HG03575 (cell line): ENCODE data around the gene SSTR5.

Source experiments
- ATAC-seq: cut with Tn5 transposase; IDR thresholded peaks from one replicate; pipeline ENCODE4 v1.9.1; 2021; ENCODE audit not compliant: unreplicated experiment, insufficient number of reproducible peaks, low FRiP score; ENCODE audit errors: extremely low read depth

The SSTR5 gene

DNA sequence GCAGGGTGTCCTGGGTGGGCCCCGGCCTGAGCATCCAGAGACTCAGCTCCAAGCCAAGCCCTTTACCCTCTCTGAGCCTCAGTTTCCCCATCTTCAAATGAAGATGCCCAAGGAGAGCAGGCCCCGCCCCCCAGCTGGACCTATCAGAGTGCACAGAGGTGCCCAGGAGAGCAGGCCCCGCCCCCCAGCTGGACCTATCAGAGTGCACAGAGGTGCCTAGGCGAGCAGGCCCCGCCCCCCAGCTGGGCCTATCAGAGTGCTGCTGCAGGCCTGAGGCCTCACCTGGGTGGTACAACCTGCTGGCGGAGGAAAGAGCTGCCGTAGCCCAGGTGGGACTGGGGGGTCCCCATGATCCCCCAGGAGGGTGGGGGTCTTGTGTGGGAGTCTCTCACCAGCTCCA, 3.4 kb upstream of the SSTR5 start:
- no peak for ATAC-seq

DNA sequence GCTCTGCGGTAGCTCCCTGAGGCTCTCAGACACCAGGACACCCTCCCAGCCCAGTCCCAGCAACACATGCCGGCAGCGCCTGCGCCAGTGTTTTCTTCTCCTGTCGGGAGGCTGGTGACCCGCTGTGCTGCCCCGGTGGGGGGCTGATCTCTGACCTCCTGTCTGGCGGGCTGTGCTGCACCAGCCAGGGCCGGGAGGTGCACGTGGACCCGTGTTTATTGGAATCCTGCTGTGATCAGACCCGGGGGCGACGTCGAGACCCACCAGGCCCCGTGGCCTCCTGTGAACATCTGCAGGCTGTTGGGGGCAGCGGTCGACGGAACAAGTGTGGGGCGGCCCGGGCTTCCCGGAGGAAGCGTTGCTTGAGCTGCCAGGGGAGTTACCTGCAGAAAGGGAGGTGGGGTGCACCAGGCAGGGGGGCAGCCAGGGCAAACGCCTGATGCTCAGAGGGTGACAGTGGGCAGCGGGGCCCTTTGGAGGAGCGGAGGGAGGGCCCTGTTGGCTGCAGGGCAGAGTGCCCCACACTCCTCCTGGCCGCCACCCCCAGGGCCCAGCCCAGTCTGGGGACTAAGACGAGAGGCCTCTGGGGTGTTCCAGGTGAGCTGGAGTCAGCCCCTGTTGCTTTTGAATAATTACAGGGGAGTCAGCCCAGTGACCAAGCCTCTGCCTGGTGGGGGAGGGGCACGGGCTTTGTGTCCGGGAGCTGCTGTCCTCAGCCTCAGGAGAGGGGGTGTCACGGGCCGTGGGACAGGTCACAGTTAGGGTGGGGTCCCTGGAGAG, 2.3 kb upstream of the SSTR5 start:
- no peak for ATAC-seq

DNA sequence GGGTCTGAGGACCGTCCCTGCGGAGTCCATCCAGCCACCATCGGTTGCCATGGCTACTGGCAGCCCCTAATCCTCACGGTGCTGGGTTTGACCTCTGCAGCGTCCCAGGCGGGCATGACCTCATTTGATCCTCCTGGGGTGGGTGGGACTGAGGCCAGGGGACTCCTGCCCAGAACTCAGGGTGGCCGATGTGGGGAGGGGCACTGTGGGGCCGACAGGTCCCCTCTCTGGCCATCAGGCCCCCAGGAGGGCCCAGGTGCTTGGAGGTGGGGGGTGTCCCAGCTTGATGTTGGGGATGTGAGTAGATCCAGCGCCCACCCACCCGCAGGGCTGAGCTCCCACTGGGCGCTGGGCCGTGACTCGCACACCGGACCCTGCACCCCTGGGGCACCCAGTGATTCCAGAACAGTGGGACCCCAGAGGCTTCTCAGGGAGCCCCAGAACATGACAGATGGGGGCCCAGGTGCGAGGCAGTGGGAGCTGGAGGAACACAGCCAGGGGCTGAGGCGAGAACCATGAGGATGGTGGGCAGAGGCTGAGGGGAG, 1.6 kb upstream of the SSTR5 start:
- ATAC-seq: no peak

DNA sequence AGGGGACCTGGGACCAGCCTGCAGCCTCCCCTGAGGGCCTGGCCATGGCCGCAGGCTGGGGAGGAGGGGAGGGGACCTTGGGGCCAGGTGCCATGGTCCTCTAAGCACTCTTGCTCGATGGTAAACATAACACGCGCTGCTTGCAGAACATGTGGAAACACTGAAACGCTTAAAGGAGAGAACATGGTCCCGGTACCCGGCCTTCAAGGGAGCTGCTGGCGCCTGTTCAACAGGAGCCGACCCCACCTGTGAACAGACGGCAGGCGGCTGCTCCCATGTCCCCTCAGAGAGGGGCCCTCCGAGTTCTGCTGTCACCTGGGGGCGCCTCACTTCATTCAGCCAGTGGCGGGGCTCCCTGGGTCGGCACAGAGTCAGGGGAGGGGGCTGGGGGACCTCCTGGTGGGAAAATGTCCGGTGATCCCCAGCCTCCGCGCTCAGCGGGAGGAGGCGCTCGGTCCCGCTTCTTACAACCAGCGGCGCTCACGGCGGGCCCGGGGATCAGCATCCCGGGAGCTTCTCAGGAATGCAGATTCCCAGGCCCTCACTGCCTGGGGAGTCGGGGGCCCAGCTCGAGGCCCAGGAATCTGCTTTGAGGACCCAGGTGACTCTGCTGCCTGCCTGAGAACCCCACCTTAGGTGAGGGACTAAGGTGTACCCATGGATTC, 854 bp upstream of the SSTR5 start:
- no peak for ATAC-seq

DNA sequence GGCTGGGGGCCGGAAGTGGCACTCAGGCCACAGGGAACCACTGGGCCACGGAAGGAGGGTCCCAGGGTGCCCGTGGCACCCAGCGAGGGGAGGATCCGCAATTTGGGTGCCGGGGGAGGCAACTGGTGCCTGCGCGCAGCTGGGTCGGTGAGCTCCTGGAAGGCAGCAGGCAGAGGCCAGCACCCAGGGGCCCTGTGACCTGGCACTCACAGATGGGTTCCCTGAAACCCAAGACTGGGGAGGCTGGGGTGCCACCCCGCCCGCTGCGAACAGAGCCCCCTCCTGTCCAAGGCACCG, 663 bp downstream of the SSTR5 start:
- no peak for ATAC-seq

DNA sequence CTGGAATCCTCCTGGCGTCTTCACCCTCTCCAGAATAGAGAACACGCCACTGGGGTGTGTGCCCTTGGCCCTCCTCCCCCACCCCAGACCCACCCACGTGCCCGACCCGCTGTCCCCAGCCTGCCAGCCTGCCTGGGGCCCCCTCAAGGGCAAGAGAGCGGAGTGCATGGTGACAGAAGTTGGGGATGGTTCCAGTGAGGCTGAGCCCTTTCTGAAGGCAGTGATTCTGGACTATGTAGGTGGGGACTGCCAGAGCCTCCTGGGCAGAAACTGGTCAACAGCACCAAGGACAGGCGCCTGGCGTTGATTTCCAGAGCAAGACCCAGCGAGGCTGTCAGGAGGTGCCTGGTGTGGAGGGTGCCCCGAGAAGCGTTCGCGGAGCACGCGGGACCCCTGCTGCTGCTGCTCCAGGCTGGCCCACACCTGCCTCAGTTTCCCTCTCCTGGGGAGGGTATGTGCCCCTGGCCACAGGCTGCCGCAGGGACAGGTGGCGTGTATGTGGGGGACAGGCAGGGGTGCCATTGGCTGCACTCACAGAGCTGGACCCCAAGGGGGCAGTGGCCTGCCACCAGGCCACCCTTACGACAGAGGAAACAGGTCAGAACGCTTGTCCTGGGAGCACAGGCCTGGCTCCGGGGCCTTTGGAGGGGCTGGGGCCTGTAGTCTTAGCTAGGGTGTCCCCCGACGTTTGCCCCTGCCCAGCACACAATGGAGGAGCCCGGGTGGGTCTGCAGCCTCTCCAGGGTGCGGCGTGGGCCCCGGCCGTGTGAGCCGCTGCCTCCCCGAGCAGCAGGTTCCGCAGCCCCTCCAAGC, 1.2 kb downstream of the SSTR5 start:
- ATAC-seq: no peak

DNA sequence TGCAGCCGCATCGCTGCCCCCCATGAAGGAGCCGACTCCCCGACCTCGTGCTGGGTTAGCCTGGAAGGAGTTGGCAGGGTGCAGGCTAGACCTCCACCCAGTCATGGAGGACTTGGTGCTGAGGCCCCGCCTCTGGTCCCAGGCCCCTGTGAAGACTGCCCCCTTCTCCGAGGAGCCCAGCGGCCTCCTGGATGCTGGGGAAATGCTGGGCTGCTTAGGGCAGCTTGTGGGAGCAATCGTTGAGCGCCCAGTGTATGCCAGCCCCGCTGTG, 1.8 kb downstream of the SSTR5 start:
- no peak for ATAC-seq

DNA sequence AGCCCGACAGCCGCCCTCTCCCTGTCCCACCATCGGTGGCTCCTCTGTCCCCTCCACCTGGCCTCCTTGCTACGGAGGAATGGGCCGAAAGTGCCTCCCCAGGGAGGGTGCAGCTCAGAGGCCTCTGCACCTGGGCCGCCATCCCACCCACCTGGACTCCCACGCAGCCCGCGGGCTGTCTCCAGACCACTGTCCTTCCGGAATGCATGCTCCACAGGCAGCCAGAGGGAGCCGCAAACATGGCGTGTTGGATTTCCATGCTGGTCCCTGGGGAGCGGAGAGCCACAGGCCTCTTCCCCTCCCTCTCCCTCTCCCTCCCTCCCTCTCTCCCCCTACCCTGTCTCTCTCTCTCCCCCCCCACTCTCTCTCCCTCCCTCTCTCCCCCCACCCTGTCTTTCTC, 3.0 kb downstream of the SSTR5 start:
- no peak for ATAC-seq

DNA sequence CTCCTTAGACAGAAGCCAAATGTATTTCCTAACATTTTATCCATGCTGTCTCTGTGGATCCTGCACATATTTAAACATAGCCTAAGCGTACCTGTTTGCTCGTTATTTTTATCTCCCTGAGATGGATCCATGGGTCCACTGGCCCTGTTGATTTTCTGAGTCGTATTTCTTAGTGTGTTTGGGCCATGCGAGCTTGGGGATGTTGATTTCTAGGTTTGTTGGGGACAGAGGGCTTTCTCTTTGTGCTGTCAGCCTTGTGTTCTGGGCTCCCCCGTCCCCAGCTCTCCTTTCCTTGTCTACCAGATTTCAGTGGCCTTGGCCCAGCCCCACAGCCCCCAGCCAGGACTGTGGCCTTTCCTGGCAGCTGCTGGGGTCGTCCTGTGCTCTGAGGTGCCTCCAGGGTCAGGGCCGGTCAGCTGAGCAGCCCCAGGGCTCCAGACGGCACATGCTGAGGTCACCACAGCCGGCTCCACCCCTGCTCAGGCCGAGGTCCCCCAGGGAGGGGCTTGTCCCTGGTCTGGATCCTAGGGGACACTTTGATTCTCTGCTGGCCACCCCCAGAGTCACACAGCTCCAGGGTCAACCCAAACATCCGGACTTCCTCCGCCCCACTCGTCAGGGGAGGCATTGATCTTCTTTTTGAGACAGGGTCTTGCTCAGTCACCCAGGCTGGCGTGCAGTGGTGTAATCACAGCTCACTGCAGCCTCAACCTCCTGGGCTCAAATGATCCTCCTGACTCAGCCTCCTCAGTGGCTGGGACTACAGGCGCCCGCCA, 4.4 kb downstream of the SSTR5 start:
- no peak for ATAC-seq

DNA sequence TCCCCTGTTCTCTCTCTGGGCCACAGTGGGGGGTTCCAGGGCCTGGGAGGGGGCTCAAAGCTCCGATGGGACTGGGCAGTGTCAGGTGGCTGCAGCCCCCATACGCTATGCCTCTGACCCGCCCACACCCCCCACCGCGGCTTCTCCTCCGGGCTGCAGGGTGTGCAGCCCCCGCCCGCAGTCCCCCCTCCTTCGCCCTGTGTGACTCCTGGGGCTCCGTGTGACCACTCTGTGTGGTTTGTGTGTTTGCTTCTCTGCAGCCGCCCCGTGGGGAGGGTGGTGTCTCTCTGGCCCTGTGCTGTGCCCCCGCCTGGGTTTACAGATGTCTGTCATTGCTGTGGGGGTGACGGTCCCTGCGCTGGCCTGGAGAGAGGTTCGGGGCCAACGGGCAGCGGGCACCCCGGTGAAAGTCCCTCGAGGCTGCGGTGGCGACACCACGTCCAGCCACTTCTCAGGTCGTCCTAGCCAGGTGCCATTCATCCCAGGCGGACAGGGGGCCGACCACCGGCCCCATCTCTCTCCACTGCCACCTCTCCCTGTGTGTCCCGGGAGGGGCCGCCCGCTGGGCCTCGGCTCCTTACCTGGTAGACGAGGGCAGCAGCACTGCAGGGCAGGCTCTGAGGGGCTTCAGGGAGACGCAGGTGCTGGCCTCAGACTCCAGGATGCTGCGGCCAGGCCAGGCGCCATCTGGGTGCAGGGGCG, 5.5 kb downstream of the SSTR5 start:
- ATAC-seq: no peak

DNA sequence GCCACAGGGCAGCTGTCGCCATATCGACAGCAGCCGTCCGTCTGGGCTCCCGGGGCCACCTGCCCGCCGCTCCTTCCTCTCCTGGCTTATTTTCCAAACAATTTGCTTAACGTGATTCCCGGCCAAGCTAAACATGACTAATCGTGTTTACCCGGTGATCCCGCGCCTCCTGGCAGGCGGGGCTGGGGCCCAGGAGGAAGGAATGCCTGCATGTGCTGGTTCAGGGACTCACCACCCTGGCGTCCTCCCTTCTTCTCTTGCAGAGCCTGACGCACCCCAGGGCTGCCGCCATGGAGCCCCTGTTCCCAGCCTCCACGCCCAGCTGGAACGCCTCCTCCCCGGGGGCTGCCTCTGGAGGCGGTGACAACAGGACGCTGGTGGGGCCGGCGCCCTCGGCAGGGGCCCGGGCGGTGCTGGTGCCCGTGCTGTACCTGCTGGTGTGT, 6.1 kb downstream of the SSTR5 start:
- ATAC-seq: no peak

DNA sequence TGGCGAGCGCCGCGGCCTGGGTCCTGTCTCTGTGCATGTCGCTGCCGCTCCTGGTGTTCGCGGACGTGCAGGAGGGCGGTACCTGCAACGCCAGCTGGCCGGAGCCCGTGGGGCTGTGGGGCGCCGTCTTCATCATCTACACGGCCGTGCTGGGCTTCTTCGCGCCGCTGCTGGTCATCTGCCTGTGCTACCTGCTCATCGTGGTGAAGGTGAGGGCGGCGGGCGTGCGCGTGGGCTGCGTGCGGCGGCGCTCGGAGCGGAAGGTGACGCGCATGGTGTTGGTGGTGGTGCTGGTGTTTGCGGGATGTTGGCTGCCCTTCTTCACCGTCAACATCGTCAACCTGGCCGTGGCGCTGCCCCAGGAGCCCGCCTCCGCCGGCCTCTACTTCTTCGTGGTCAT, 6.8 kb downstream of the SSTR5 start:
- no peak for ATAC-seq

DNA sequence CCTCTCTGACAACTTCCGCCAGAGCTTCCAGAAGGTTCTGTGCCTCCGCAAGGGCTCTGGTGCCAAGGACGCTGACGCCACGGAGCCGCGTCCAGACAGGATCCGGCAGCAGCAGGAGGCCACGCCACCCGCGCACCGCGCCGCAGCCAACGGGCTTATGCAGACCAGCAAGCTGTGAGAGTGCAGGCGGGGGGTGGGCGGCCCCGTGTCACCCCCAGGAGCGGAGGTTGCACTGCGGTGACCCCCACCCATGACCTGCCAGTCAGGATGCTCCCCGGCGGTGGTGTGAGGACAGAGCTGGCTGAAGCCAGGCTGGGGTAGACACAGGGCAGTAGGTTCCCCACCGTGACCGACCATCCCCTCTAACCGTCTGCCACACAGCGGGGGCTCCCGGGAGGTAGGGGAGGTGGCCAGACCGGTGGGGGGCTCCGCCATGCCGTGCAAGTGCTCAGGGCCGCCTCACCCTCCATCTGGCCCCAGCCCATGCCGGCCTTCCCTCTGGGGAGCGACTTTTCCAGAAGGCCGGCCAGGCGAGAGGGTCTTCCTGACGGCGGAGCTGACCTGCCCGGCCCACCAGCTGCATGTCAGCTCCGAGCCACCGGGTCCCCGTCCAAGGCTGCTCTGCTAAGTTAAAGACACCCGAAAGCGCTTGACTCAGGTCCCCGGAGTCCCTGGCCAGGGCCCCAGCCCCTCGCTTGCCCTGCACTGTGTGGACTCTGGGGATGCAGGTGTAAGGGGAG, 7.4 kb downstream of the SSTR5 start:
- ATAC-seq: no peak

DNA sequence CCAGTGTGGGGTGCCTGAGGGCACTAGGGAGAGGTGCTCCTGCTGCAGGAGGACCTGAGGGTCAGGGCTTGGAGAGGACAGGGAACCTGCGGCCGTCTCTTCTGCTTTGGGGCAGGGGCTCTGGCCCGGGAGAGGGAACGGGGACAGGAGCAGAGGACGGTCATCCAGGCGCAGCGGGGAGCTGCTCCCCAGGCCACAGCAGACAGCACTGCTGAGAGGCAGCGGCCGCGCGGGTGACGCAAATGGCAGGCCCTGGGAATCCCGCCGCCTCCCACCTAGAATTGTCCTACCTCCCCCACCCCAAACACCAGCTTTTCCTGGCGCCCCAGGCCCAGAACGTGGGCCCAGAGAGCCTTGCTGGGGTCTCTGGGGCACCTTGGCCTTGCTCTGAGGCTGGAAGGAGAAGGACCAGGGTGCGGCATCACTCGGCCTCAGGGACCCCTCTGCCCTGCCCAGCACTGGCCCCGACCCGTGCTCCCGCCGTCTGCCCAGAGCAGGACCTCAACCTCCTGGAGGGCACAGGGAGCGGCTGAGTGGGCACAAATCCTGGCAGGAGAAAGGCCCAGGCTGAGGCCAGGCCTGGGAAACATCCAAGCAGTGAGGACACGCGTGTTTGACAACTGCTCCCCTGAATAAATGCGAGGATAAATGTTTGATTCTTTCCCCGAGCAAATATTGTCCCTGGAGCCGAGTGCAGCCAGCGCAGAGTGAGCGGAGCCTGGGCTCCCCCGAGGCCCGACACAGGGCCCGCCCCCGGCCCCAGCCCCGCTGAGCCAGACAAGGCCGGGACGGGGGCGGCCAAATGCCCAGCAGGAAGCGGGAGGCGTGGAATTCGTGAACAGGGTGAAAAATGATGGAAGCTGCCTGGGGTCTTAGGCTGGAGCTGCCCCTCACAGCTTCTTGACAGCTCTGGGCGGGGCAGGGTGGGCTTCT, 8.5 kb downstream of the SSTR5 start:
- ATAC-seq: no peak

DNA sequence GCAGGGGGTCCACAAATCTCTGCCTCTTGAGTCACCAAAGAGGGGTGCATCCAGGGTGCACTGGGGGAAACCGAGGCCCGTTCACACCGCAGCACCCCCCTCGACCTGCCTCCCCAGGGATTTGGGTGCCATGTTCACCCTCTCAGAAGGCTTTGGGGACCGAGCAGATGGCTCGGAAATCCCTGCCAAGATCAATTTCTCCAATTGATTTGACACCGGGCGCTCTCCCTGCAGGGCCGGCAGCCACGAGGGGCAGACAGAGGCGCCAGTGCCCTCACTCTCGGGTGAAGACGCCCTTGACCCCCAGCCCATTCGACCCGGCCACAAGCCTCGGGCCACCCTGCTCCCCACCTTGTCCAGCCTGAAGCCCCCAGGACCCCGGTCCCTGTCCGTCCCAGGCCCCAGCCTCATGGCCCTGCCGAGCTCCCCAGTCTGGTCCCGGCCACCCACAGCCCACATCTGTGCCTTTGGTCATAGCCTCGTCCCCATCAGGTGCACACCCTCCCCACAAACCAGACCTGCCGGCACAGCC, 9.3 kb downstream of the SSTR5 start:
- no peak for ATAC-seq

DNA sequence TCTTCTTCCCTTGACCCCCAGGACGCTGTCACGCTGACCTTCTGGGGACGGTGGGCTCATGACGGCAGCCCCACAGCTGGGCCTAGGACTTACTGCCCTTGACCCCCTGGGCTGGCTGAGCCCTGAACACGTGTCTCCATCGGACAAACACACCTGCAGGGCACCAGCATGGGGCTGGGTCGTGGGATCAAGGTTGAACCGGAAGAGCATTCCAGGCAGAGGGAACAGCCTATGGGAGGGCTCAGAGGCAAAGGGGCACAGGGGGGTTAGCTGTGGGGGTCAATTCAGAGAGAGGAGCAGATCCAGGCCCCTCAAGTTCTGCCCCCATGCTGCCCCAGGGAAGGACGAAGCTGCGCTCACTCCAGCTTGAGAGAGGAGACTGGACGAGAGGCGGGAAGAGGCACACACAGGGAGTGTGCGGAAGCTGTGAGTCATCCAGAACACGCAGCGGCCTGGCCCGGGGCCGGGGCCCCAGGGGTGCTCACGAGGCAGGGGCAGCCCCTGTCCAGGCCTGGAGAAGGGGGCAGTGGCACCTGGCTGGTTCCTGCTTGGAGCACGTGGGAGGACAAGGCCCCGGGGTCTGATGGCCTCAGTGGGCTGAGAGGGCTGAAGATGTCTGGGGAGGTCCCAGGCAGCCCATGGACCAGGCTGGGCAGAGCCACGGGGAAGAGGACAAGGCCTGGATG, 9.9 kb downstream of the SSTR5 start:
- ATAC-seq: no peak
